Common myeloid progenitor, CD34-positive (primary cell): ENCODE measurements around the gene FLNB.
A peak's percentile ranks its signal among the peaks of the same experiment; 100 is the strongest.

ENCODE experiments used
- CTCF ChIA-PET: fragments of 350-600 bp; sonication (Branson Sonifier 250); formaldehyde crosslinking; loops from one replicate; lab custom pipeline; 2021; ENCODE audit warnings: antibody characterized with exemption; lab: Charles Lee
- POLR2A ChIA-PET: fragments of 350-600 bp; sonication (Branson Sonifier 250); formaldehyde crosslinking; loops from one replicate; lab custom pipeline; 2021; ENCODE audit warnings: antibody characterized with exemption; lab: Charles Lee
- DNase-seq, 3 donors: peaks; one replicate each; pipeline versions ENCODE4 v3.0.0 to v3.0.0-alpha.2; 2013
- H3K27ac ChIP-seq, 2 experiments: 1 replicate in 1 of 2; 2 replicates in 1 of 2; pipeline ENCODE4 v1.7.0; 2013; ENCODE audit warnings: inconsistent platforms in 2 of 2, low read length in 2 of 2, mild to moderate bottlenecking in 2 of 2, low read depth in 1 of 2, moderate library complexity in 1 of 2; ENCODE audit not compliant: severe bottlenecking in 2 of 2, insufficient read depth in 1 of 2, poor library complexity in 1 of 2
- H3K27me3 ChIP-seq, 5 experiments: replicated peaks in 2 of 5; 1 replicate in 3 of 5; 2 replicates in 2 of 5; pipeline versions ENCODE4 v1.6.1 to v1.7.0; 2013; ENCODE audit warnings: low read length in 4 of 5, mild to moderate bottlenecking in 2 of 5, moderate library complexity in 2 of 5, inconsistent platforms in 1 of 5; ENCODE audit not compliant: insufficient read depth in 5 of 5, control insufficient read depth in 4 of 5
- H3K36me3 ChIP-seq, 4 experiments: 1 replicate in 2 of 4; 2 replicates in 2 of 4; pipeline versions ENCODE4 v1.6.1 to v1.7.0; 2013; ENCODE audit warnings: low read length in 3 of 4, control low read depth in 1 of 4, mild to moderate bottlenecking in 1 of 4; ENCODE audit not compliant: control insufficient read depth in 4 of 4, insufficient read depth in 4 of 4
- H3K4me1 ChIP-seq, 4 experiments: 1 replicate in 3 of 4; 2 replicates in 1 of 4; pipeline versions ENCODE4 v1.6.1 to v1.7.1; 2013; ENCODE audit warnings: low read length in 3 of 4, mild to moderate bottlenecking in 3 of 4, control low read depth in 1 of 4, inconsistent platforms in 1 of 4, moderate library complexity in 1 of 4; ENCODE audit not compliant: control insufficient read depth in 4 of 4, insufficient read depth in 4 of 4; ENCODE audit errors: control extremely low read depth in 1 of 4
- H3K4me3 ChIP-seq, 7 experiments: 1 replicate in 4 of 7; 2 replicates in 3 of 7; pipeline versions ENCODE4 v1.5.1 to v1.7.0; 2013; ENCODE audit warnings: mild to moderate bottlenecking in 7 of 7, low read length in 6 of 7, moderate library complexity in 6 of 7, inconsistent platforms in 2 of 7, low read depth in 2 of 7, control low read depth in 1 of 7; ENCODE audit not compliant: insufficient read depth in 4 of 7, control insufficient read depth in 1 of 7; ENCODE audit errors: extremely low read depth in 1 of 7
- H3K9me3 ChIP-seq, 5 experiments: 1 replicate in 4 of 5; 2 replicates in 1 of 5; pipeline versions ENCODE4 v1.6.1 to v1.7.1; 2013; ENCODE audit warnings: low read length in 4 of 5, mild to moderate bottlenecking in 2 of 5, inconsistent platforms in 1 of 5, low read depth in 1 of 5, moderate library complexity in 1 of 5; ENCODE audit not compliant: control insufficient read depth in 4 of 5, insufficient read depth in 2 of 5; ENCODE audit errors: control extremely low read depth in 1 of 5
- WGBS: methylation state at CpG from one replicate; pipeline ENCODE4 v1.1.5; 2013; ENCODE audit not compliant: insufficient coverage; 5-methylcytosine and 5-hydroxymethylcytosine counted together

FLNB gene

DNA sequence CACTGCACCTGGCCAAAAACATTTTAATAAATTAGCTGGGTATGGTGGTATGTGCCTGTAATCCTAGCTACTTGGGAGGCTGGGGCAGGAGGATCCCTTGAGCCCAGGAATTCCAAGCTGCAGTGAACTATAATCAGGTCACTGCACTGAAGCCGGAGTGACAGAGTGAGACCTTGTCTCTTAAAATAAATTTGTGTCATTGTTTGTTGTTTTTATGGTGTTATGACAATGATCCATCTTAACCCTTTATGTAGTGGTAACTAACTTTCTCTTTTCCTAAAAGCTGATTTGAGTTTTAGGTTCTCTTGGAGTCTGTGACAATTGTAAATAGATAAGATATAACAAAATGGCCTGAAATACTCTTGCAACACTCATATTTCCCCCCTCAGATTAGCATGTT is 20.7 kb downstream of the FLNB start:
- Histone ChIP-seq H3K4me1 (peaks cover 0 to 8% (median 5%) of the 10 kb centered on the region in 4 experiments), H3K27ac (no peak overlapping the region), H3K36me3 (no peaks in the 10 kb centered on the region), H3K9me3 (no peaks in the 10 kb centered on the region), H3K27me3 (no peaks in the 10 kb centered on the region), H3K4me3 (no peak overlapping the region)
- WGBS: no CpG with 5 or more reads among the region's 1 CpG
- ChIA-PET POLR2A (interaction anchor here (0.6 kb wide), 1 partner anchor 41 kb away, joined by 4 read pairs; no protein-coding TSS in a partner anchor), CTCF (interaction anchor here (0.8 to 1.7 kb wide), 3 partner anchors 10 to 138 kb away, joined by 3 to 9 read pairs (median 5); no protein-coding TSS in a partner anchor)
- no peak for DNase-seq

DNA sequence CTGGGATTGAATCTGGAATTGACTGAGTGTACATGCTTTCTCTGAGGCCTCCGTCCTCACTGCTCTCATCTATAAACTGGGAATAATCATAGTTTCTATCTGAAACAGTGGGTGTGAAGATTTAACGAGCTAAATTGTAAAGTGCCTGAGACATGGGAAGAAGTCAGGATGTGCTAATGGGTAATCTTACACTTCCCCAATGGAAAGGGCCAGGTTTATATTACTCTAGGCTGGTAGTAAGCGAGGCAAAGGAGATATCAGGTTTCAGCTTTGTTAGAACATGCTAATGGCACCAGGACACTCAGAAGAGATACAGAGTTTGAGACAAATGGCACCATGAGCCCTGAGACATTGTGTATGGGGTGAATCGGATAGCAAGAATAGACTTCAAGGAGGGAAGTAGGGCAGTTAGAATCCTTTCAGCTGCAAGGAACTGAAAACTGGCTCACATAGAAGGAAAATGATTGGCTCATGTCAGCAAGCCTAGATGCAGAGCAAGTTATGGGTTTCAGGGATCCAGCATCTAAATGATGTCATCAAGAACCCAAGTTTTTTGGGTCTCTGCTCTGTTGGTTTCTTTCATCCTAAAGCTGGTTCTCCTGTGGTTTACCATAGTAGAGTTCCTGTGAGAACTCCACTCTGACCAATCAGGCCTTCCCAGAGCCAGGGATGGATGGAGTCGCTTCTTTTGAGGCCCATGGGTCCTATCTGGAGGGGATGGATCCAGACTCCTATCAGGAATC is 21.8 kb downstream of the FLNB start:
- ChIA-PET POLR2A (interaction anchor here (0.6 kb wide), 1 partner anchor 395 kb away, joined by 3 read pairs; no protein-coding TSS in a partner anchor), CTCF (interaction anchor here (0.8 to 1.7 kb wide), 4 partner anchors 9 to 137 kb away, joined by 3 to 9 read pairs (median 4); no protein-coding TSS in a partner anchor)
- Histone ChIP-seq H3K27ac (no peak overlapping the region), H3K4me3 (no peak overlapping the region), H3K27me3 (no peaks in the 10 kb centered on the region), H3K4me1 (peaks cover 0 to 10% (median 5%) of the 10 kb centered on the region in 4 experiments), H3K9me3 (no peaks in the 10 kb centered on the region), H3K36me3 (no peaks in the 10 kb centered on the region)
- WGBS: 95% methylated on average over 4 of the region's 5 CpGs
- DNase-seq: no peak

DNA sequence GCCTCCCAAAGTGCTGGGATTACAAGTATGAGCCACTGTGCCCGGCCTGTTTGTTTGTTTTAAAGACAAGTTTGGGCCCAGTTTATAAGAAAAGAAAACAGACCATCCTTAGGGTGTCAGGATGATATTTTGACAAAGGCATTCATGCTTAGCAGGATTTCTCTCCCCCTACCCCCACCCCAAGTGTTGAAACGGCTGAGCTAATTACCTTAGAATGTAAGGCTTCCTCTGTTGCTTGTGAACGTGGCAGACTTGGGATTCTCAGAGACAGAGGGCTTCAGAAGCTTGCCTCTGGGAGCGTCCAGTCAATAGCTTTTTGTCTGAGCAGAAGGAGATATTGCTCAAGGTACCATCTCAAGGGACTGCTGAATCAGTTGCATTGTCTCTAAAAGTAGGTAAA is 24.0 kb downstream of the FLNB start:
- POLR2A ChIA-PET: interaction anchor here (0.5 kb wide), 1 partner anchor 55 kb away, joined by 3 read pairs; no protein-coding TSS in a partner anchor
- Histone ChIP-seq H3K27ac (no peak overlapping the region), H3K4me1 (peaks cover 0 to 3% (median 0%) of the 10 kb centered on the region in 4 experiments), H3K27me3 (no peaks in the 10 kb centered on the region), H3K4me3 (no peak overlapping the region), H3K9me3 (no peaks in the 10 kb centered on the region), H3K36me3 (no peaks in the 10 kb centered on the region)
- 100% methylated on average over 3 of the region's 4 CpGs for WGBS
- CTCF ChIA-PET: interaction anchor here (1.1 to 1.2 kb wide), 2 partner anchors 9 kb away, joined by 3 to 7 read pairs; no protein-coding TSS in a partner anchor
- DNase-seq: no peak

DNA sequence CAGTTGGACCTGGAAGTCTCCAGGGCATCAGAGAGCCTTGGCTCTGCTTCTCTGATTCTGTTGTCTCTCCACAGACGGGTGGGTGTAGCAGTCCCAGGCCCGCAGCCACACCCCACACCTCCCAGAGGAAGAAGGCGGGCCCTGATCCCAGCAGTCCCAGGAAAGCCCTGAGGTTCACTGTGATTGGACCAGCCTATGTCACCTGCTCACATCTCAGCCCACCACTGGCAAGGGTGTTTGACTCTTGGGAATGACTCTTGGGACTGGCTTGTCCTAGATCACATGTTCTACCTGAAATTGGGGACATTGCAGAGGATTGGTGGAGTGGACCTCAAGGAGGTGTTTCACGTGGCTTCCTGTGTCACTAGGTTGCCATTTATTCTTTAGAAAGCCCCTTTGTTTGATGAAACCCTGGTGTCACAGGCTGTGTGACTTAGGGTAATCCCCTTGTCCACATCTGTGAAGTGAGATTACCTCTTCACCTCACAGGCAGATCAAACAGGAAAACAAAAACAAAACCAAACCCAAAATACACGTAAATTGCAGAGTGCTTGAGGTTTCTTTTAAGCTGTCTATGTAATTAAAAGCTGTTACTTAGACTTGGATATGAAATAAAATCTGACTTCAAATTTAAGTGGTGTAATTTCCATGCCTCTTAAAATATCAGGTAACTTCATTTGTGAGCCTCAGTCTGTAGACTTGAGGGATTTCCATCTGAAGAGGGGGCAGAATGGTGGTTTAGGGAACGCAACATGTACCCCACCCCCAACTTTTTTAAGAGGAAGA is 26.7 kb downstream of the FLNB start:
- Histone ChIP-seq H3K27me3 (no peaks in the 10 kb centered on the region), H3K36me3 (no peaks in the 10 kb centered on the region), H3K4me1 (peaks cover 4 to 20% (median 13%) of the 10 kb centered on the region in 4 experiments), H3K9me3 (no peaks in the 10 kb centered on the region), H3K27ac (peak overlapping the region in 1 of 2 experiments; percentile 23), H3K4me3 (no peak overlapping the region)
- POLR2A ChIA-PET: interaction anchor here (0.6 kb wide), 1 partner anchor 146 kb away, joined by 5 read pairs; no protein-coding TSS in a partner anchor
- CTCF ChIA-PET: interaction anchor here (1.0 to 1.2 kb wide), 4 partner anchors 12 to 124 kb away, joined by 3 to 4 read pairs (median 4); no protein-coding TSS in a partner anchor
- DNase-seq: peak in 2 of 3 donors; percentile 76 to 81
- 76% methylated on average over 5 of the region's 6 CpGs for WGBS

DNA sequence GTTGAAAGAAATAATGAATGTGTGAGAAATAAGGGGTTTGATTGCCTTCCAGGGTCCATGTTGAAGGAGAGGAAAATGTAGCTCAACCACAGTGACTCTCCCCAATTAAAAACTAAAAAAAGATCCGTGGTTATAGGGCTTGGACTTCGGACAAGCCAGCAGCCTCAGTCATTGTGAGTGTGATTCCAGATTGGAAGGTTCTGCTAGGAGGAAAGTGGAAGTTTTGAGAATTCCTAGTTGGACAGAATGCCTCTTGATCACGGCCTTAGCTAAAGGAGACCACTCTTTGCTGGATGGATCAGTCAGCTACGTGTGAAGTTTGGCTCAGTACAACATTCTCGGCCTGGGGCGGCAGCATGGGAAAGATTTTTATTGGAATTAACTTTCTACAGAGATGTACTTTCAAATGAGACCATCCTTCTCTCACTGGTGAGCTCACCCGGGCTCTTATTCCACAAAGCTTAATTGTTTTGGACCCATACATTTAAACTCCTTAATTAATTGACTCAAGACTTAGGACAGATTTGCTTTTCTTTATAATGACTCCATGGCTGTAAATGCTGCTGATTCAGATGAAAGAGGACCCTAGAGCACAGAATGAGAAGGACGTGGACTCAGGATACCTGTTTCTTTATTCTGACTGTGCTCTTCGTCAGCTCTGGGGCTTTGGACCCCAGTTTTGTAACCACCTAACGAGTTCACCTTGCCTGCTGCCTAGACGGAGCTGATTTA is 27.5 kb downstream of the FLNB start:
- no peaks in the 10 kb centered on the region for H3K27me3 ChIP-seq
- POLR2A ChIA-PET: no interaction called here
- H3K27ac ChIP-seq: peak overlapping the region in 1 of 2 experiments; percentile 23
- H3K4me1 ChIP-seq: peaks cover 4 to 28% (median 19%) of the 10 kb centered on the region in 4 experiments
- CTCF ChIA-PET: interaction anchor here (0.6 to 1.2 kb wide), 5 partner anchors 11 to 123 kb away, joined by 3 to 4 read pairs (median 3); no protein-coding TSS in a partner anchor
- no peak overlapping the region for H3K4me3 ChIP-seq
- no peaks in the 10 kb centered on the region for H3K36me3 ChIP-seq
- 97% methylated on average over 7 of the region's 11 CpGs for WGBS
- H3K9me3 ChIP-seq: no peaks in the 10 kb centered on the region
- no peak for DNase-seq

DNA sequence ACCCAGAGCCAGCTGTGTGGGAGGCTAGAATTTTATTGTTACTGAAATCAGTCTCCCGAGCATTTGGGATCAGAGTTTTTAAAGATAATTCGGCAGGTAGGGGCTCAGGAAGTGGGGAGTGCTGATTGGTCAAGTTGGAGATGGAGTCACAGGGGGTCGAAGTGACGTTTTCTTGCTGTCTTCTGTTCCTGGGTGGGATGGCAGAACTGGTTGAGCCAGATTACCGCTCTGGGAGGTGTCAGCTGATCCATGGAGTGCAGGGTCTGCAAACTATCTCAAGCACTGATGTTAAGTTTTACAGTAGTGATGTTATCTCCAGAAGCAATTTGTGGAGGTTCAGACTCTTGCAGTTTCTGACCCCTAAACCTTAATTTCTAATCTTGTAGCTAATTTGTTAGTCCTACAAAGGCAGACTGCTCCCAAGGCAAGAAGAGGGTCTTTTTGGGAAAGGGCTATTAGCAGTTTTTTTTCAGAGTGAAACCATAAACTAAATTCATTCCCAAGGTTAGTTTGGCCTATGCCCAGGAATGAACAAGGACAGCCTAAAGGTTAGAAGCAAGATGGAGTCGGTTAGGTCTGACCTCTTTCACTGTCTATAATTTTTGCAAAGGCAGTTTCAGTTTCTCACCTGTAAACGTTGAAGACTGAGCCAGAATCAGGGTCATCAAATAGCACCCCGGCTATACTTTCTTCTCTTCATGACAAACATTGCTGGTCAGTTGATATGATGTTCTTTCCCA is 28.2 kb downstream of the FLNB start:
- Histone ChIP-seq H3K36me3 (no peaks in the 10 kb centered on the region), H3K27me3 (no peaks in the 10 kb centered on the region), H3K4me3 (no peak overlapping the region), H3K27ac (no peak overlapping the region), H3K9me3 (no peaks in the 10 kb centered on the region), H3K4me1 (peaks cover 4 to 36% (median 26%) of the 10 kb centered on the region in 4 experiments)
- 98% methylated on average over 8 of the region's 8 CpGs for WGBS
- CTCF ChIA-PET: interaction anchor here (0.6 to 1.2 kb wide), 4 partner anchors 11 to 122 kb away, joined by 3 read pairs; no protein-coding TSS in a partner anchor
- POLR2A ChIA-PET: no interaction called here
- no peak for DNase-seq
